PC-3 (cell line): ENCODE data around the gene SRM. TPM values are rescaled to one million over a fixed set of nuclear protein-coding genes. Genes with fewer than 3 reads are reported as not detected.
"Not testable (repeated sequence)": the region's sequence is repeated elsewhere in the genome, so short reads cannot be mapped to it uniquely, and the experiment has no call there.

ENCODE experiments used
- ATAC-seq: fragments of 200-7000 bp; cut with Tn5 transposase; 2 replicates; pipeline ENCODE4 v1.9.1; 2020; ENCODE audit warnings: mild to moderate bottlenecking, moderate library complexity
- BruUV-seq: library from RNA; stranded (reverse); fragments of 400-500 nt; replicated peaks from 2 replicates; lab custom pipeline; 2021; lab: Mats Ljungman, UMichigan
- CTCF ChIA-PET: fragments of 300-600 bp; sonication (Branson Sonifier 250); formaldehyde crosslinking; loops from one replicate; lab custom pipeline; 2022; ENCODE audit warnings: antibody characterized with exemption; lab: Charles Lee
- POLR2A ChIA-PET: fragments of 300-600 bp; sonication (Branson Sonifier 250); formaldehyde crosslinking; loops from one replicate; lab custom pipeline; 2022; ENCODE audit warnings: antibody characterized with exemption; ENCODE audit not compliant: unreplicated experiment; lab: Charles Lee
- DNase-seq: peaks from one replicate; pipeline ENCODE4 v3.0.0-alpha.2; 2015
- H2AFZ ChIP-seq: fragments of 300-600 bp; sonication (generic); 2 replicates; pipeline ENCODE4 v1.6.0; 2016; ENCODE audit warnings: antibody characterized with exemption, low read length
- H3F3A ChIP-seq: fragments of 300-600 bp; sonication (generic); one replicate; pipeline ENCODE4 v1.6.0; 2017; ENCODE audit warnings: antibody characterized with exemption, low read length, control low read depth, mild to moderate bottlenecking; ENCODE audit not compliant: unreplicated experiment
- H3K27ac ChIP-seq: fragments of 300-600 bp; sonication (generic); 2 replicates; pipeline ENCODE4 v1.5.1; 2016; ENCODE audit warnings: mild to moderate bottlenecking, low read length
- H3K27me3 ChIP-seq: fragments of 300-600 bp; sonication (generic); 2 replicates; pipeline ENCODE4 v1.6.1; 2016; ENCODE audit warnings: low read length, mixed read lengths
- H3K36me3 ChIP-seq: fragments of 300-600 bp; sonication (generic); 2 replicates; pipeline ENCODE4 v1.6.1; 2016; ENCODE audit warnings: low read depth, mixed run types, low read length, mixed read lengths
- H3K4me1 ChIP-seq: fragments of 300-600 bp; sonication (generic); 2 replicates; pipeline ENCODE4 v1.5.1; 2016; ENCODE audit warnings: low read length; ENCODE audit not compliant: insufficient read depth
- H3K4me2 ChIP-seq: fragments of 300-600 bp; sonication (generic); 2 replicates; pipeline ENCODE4 v1.6.0; 2016; ENCODE audit warnings: low read length
- H3K4me3 ChIP-seq: fragments of 300-600 bp; sonication (generic); 2 replicates; pipeline ENCODE4 v1.5.1; 2016; ENCODE audit warnings: mild to moderate bottlenecking, low read length, mixed read lengths
- H3K79me2 ChIP-seq: fragments of 300-600 bp; sonication (generic); 2 replicates; pipeline ENCODE4 v1.6.1; 2017; ENCODE audit warnings: low read length, mixed read lengths
- H3K9ac ChIP-seq: fragments of 300-600 bp; sonication (generic); 2 replicates; pipeline ENCODE4 v1.6.0; 2016; ENCODE audit warnings: mild to moderate bottlenecking, low read length
- H3K9me2 ChIP-seq: fragments of 300-600 bp; sonication (generic); replicated peaks from 2 replicates; pipeline ENCODE4 v1.6.1; 2016; ENCODE audit warnings: mixed run types, low read length, mixed read lengths
- H3K9me3 ChIP-seq: fragments of 300-600 bp; sonication (generic); 2 replicates; pipeline ENCODE4 v1.6.1; 2016; ENCODE audit warnings: low read length, mixed read lengths
- H4K20me1 ChIP-seq: fragments of 300-600 bp; sonication (generic); 2 replicates; pipeline ENCODE4 v1.6.1; 2016; ENCODE audit warnings: low read length, mixed read lengths
- EZH2 ChIP-seq: fragments of 300-600 bp; sonication (generic); IDR thresholded peaks from one replicate; pipeline ENCODE4 v1.6.1; 2017; ENCODE audit warnings: antibody characterized with exemption, mild to moderate bottlenecking, low read length; ENCODE audit not compliant: unreplicated experiment
- EZH2phosphoT487 ChIP-seq: fragments of 300-600 bp; sonication (generic); IDR thresholded peaks from 2 replicates; pipeline ENCODE4 v1.6.1; 2018; ENCODE audit warnings: mild to moderate bottlenecking, antibody characterized with exemption, low read length, borderline replicate concordance
- intact Hi-C: fragments of 100-400 bp; cut with micrococcal nuclease; formaldehyde crosslinking; loops from 2 replicates; pipeline ENCODE4 v1.9.0; 2023
- total RNA-seq: library from RNA; depleted of rRNA; stranded (reverse); fragments of >200 nt; gene quantifications from 2 replicates; pipeline ENCODE4 v1.2.3, GENCODE V29; 2014
- TF ChIP-seq, protein P1 (sequence below): fragments of 300-600 bp; sonication (generic); conservative IDR thresholded peaks from 2 replicates; pipeline ENCODE4 v1.5.1; 2017; ENCODE audit warnings: antibody characterized with exemption, low read depth, mild to moderate bottlenecking, low read length

The SRM gene
- total RNA-seq, 1 experiment from 2014 or later = 151 TPM

DNA sequence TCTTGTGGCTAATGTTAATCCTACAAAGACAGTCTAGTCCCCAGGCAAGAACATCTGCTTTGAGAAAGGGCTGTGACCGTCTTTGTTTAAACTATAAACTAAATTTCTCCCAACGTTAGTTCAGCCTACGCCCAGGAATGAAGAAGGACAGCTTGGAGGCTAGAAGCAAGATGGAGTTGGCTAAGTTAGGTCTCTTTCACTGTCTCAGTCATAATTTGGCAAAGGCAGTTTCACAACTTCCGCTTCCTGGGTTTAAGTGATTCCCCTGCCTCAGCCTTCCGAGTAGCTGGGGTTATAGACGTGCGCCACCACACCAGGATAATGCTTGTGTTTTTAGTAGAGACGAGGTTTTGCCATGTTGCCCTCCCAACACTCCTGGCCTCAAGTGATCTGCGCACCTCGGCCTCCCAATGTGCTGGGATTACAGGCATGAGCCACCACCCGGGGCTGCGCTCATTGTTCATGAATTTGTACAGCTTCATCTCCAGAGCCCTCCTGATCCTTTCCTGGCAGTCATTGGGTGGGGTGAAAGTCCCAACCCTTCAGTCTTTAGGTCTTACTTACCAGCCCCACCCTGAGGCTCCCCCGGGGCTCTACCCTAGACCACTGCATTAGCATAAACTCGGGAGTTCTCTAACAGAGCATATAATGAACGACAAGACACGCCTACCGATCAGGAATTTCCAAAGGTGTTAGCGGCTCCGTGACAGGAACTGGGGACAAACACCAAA is 7.9 kb downstream of the SRM start:
- Histone ChIP-seq H3K9me3 (no peaks in the 10 kb centered on the region), H3K4me1 (no peaks in the 10 kb centered on the region), H3K36me3 (peaks cover 11% of the 10 kb centered on the region), H4K20me1 (no peaks in the 10 kb centered on the region), H3K27ac (no peak overlapping the region), H2AFZ (no peak overlapping the region), H3K9ac (no peak overlapping the region), H3K4me2 (no peak overlapping the region), H3F3A (no peaks in the 10 kb centered on the region), H3K79me2 (peaks cover 5% of the 10 kb centered on the region; the same call in 1 of the 2 replicates), H3K27me3 (no peaks in the 10 kb centered on the region), H3K9me2 (no peaks in the 10 kb centered on the region), H3K4me3 (no peak overlapping the region)
- ChIA-PET POLR2A (interaction anchor here (0.7 kb wide), 1 partner anchor 20 kb away, joined by 4 read pairs; no protein-coding TSS in a partner anchor), CTCF (no interaction called here)
- TF ChIP-seq EZH2phosphoT487 = no peak
- TF ChIP-seq, protein P1, sequence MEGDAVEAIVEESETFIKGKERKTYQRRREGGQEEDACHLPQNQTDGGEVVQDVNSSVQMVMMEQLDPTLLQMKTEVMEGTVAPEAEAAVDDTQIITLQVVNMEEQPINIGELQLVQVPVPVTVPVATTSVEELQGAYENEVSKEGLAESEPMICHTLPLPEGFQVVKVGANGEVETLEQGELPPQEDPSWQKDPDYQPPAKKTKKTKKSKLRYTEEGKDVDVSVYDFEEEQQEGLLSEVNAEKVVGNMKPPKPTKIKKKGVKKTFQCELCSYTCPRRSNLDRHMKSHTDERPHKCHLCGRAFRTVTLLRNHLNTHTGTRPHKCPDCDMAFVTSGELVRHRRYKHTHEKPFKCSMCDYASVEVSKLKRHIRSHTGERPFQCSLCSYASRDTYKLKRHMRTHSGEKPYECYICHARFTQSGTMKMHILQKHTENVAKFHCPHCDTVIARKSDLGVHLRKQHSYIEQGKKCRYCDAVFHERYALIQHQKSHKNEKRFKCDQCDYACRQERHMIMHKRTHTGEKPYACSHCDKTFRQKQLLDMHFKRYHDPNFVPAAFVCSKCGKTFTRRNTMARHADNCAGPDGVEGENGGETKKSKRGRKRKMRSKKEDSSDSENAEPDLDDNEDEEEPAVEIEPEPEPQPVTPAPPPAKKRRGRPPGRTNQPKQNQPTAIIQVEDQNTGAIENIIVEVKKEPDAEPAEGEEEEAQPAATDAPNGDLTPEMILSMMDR = no peak
- TF ChIP-seq EZH2 = no peak
- BruUV-seq = TSS peak; percentile 6
- ATAC-seq (peak; percentile 16; the same call in 1 of the 2 replicates), DNase-seq (no peak)
- intact Hi-C loops = no loop called here

DNA sequence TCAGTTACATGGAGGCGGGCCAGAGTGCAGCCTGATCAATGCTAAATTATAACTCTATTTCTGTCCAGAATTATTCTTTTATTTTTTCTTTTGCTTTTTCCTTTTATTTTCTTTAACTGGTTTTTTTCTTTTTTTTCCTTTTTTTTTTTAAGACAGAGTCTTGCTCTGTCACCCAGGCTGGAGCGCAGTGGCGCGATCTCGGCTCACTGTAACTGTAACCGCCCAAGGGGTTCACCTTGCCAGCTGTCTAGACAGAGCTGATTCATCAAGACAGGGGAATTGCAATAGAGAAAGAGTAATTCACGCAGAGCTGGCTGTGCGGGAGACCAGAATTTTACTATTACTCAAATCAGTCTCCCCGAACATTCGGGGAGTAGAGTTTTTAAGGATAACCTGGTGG is 8.7 kb downstream of the SRM start:
- H3K9me2 ChIP-seq, H3K27ac ChIP-seq, H3K9ac ChIP-seq, H3K4me1 ChIP-seq, intact Hi-C loops, H4K20me1 ChIP-seq, H2AFZ ChIP-seq, H3F3A ChIP-seq, H3K79me2 ChIP-seq, BruUV-seq, ATAC-seq, DNase-seq, H3K36me3 ChIP-seq, H3K27me3 ChIP-seq, H3K4me2 ChIP-seq, H3K4me3 ChIP-seq, POLR2A ChIA-PET, H3K9me3 ChIP-seq: not testable (repeated sequence)
- CTCF ChIA-PET = interaction anchor here (0.6 to 1.8 kb wide), 2 partner anchors 14 to 54 kb away, joined by 4 to 9 read pairs; no protein-coding TSS in a partner anchor

DNA sequence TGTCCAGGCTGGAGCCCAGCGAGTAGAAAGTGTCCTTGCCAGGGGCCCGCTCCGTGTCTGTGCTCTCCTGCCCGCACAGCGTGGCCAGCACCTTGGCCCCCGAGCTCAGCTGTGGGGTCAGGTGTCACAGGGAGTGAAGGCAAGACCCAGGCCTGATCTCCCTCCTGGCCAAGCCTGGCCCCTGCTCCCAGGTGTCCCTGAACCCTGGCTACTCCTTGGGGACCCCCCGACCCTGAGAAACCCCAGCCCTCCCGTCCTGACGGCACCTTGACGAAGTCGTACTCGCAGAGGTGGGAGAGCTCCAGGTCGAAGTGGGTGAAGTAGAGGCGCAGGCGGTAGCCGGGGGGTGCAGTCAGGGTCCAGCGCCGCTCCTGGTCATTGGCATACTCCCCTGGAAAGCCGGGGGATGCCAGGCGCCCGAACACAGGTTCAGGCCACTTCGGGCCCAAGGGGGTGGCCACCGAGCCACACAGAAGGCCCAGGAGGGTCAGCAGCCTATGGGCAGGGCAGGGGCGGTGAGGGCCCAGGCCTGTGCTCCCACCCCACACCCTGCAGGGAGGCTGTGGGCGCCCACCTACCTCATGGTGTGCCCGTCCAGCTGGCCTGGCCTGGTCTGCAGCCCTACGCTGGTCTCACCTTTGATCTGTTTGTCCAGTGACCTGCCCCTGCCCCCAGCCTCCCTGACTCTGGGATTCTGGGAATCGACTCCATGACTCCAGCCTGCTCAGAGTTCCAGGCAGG is 13.0 kb downstream of the SRM start, which contains the start of gene MASP2:
Gene MASP2, minus strand, starts transcription at position 615 of the 741 bp plus-strand sequence. Its CDS starts 32 bp downstream, at position 583.
- no peak within 1 kb of the TSS for H2AFZ ChIP-seq
- no TSS peak for BruUV-seq
- POLR2A ChIA-PET = no interaction called here

More for the DNA sequence above, 13.0 kb downstream of the SRM start, which contains the start of gene MASP2:
- DNase-seq (no peak), ATAC-seq (no peak)
- intact Hi-C loops = no loop called here
- CTCF ChIA-PET = no interaction called here
- no peaks in the 10 kb centered on the region for H4K20me1 ChIP-seq
- TF ChIP-seq EZH2phosphoT487 (no peak), EZH2 (no peak)
- TF ChIP-seq, protein P1 = no peak
- H3K79me2 ChIP-seq = no peaks in the 10 kb centered on the region
- H3K9me2 ChIP-seq = no peaks in the 10 kb centered on the region
- no peak within 1 kb of the TSS for H3K4me3 ChIP-seq
- H3K4me1 ChIP-seq = no peaks in the 10 kb centered on the region
- H3K4me2 ChIP-seq = no peak within 1 kb of the TSS
- no peaks in the 10 kb centered on the region for H3K9me3 ChIP-seq
- no peaks in the 10 kb centered on the region for H3K36me3 ChIP-seq
- no peak within 1 kb of the TSS for H3K27ac ChIP-seq
- H3F3A ChIP-seq = no peaks in the 10 kb centered on the region
- no peak within 1 kb of the TSS for H3K9ac ChIP-seq
- H3K27me3 ChIP-seq = no peaks in the 10 kb centered on the region
